ENCODE results near the gene TMPRSS5.

DNA sequence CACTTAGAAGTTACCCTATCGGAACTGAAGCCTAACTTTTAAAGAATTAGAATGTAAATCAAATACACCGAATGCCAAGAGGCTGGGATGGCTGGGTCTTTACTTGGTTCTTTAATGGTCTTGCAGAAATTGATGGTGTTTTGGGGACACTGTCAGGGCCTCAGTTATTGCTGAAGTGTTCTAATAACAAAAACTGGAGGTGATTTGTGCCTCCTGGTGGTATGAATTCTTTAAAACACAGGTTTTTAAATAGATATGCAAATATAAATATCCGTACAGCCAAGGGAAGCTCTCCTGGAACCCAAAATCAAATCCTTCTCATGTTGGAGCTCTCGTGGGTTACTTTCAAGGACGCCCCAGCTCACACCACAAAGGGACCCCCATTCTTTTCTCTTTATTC lies 19.3 kb upstream of the TMPRSS5 start:
- TF ChIP-seq BRCA1 (IDR thresholded peaks at IDR 0.05; ENCODE audit: low read depth, low read length) (no peak), JUND (IDR thresholded peaks at IDR 0.05; ENCODE audit: low read length) (no peak), NRF1 (IDR thresholded peaks at IDR 0.05; ENCODE audit: low read depth, low read length) (no peak), SP2 (IDR thresholded peaks at IDR 0.05; ENCODE audit: low read length) (no peak), POLR2A (IDR thresholded peaks at IDR 0.05; ENCODE audit: control extremely low read depth in 1 of 2, low read depth in 2 of 2, low read length in 2 of 2) (no peak), EP300 (IDR thresholded peaks at IDR 0.05; ENCODE audit: borderline replicate concordance in 1 of 2, low read depth in 2 of 2, low read length in 2 of 2) (no peak), POLR2AphosphoS5 (IDR thresholded peaks at IDR 0.05; ENCODE audit: low read depth, low read length) (no peak), CEBPB (IDR thresholded peaks at IDR 0.05; ENCODE audit: low read depth, low read length) (no peak)
- TF ChIP-seq, protein P1, sequence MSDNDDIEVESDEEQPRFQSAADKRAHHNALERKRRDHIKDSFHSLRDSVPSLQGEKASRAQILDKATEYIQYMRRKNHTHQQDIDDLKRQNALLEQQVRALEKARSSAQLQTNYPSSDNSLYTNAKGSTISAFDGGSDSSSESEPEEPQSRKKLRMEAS (IDR thresholded peaks at IDR 0.05): no peak
- TF ChIP-seq, protein P2, sequence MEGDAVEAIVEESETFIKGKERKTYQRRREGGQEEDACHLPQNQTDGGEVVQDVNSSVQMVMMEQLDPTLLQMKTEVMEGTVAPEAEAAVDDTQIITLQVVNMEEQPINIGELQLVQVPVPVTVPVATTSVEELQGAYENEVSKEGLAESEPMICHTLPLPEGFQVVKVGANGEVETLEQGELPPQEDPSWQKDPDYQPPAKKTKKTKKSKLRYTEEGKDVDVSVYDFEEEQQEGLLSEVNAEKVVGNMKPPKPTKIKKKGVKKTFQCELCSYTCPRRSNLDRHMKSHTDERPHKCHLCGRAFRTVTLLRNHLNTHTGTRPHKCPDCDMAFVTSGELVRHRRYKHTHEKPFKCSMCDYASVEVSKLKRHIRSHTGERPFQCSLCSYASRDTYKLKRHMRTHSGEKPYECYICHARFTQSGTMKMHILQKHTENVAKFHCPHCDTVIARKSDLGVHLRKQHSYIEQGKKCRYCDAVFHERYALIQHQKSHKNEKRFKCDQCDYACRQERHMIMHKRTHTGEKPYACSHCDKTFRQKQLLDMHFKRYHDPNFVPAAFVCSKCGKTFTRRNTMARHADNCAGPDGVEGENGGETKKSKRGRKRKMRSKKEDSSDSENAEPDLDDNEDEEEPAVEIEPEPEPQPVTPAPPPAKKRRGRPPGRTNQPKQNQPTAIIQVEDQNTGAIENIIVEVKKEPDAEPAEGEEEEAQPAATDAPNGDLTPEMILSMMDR (IDR thresholded peaks at IDR 0.05; ENCODE audit: control extremely low read depth in 1 of 3, insufficient read depth in 1 of 3, low read depth in 1 of 3, low read length in 3 of 3): no peak
